HCT116 (cell line): ENCODE measurements around the gene CYB5R2. TPM values are rescaled to one million over a fixed set of nuclear protein-coding genes. Genes with fewer than 3 reads are reported as not detected.

Experiments used
- ATAC-seq: fragments of 200-7000 bp; cut with Tn5 transposase; 2 replicates; pipeline ENCODE4 v1.9.1; 2020; ENCODE audit warnings: mild to moderate bottlenecking, moderate library complexity
- BruUV-seq: library from RNA; stranded (reverse); fragments of 400-500 nt; replicated peaks from 2 replicates; lab custom pipeline; 2021; lab: Mats Ljungman, UMichigan
- CTCF ChIA-PET: fragments of 300-600 bp; sonication (Branson Sonifier 250); formaldehyde crosslinking; loops from one replicate; lab custom pipeline; 2021; ENCODE audit warnings: antibody characterized with exemption; lab: Charles Lee
- POLR2A ChIA-PET: fragments of 300-600, 350-600 bp; sonication (Branson Sonifier 250); formaldehyde crosslinking; loops from one replicate; lab custom pipeline; 2021; ENCODE audit warnings: antibody characterized with exemption; lab: Charles Lee
- RAD21 ChIA-PET, 2 experiments: fragments of 300-600 bp; sonication (Branson Sonifier 250); formaldehyde crosslinking; loops; one replicate each; lab custom pipeline; 2023; ENCODE audit warnings: low total read pairs in 2 of 2; ENCODE audit not compliant: uncharacterized antibody in 2 of 2, unreplicated experiment in 2 of 2, low non-redundant PET in 1 of 2; lab: Charles Lee
- DNase-seq: peaks from one replicate; pipeline ENCODE4 v3.0.0-alpha.2; 2010; ENCODE audit warnings: low read depth, low spot score
- H2AFZ ChIP-seq: fragments of 200-600 bp; shearing (Covaris generic), sonication (generic); 2 replicates; pipeline ENCODE4 v1.6.1; 2017; ENCODE audit warnings: low read depth, mixed run types, mixed read lengths, antibody characterized with exemption, low read length; ENCODE audit not compliant: poor library complexity, severe bottlenecking
- H3K27ac ChIP-seq: 2 replicates; pipeline ENCODE4 v1.5.1; 2012; ENCODE audit warnings: low read depth, low read length
- H3K27me3 ChIP-seq: fragments of 200-600 bp; sonication (generic); 2 replicates; pipeline ENCODE4 v1.6.1; 2016; ENCODE audit warnings: mixed run types, low read length, mixed read lengths; ENCODE audit not compliant: insufficient read depth
- H3K36me3 ChIP-seq, 2 experiments: fragments of 200-500 bp in 1 of 2; fragments of 200-600 bp in 1 of 2; sonication (Bioruptor generic) in 1 of 2; sonication (generic) in 1 of 2; 2 replicates each; pipeline versions ENCODE4 v1.5.1 to v1.6.1; 2014 to 2016; ENCODE audit warnings: low read length in 2 of 2, inconsistent platforms in 1 of 2, mixed read lengths in 1 of 2, mixed run types in 1 of 2; ENCODE audit not compliant: insufficient read depth in 2 of 2, control insufficient read depth in 1 of 2
- H3K4me1 ChIP-seq, 2 experiments: fragments of 200-600 bp in 1 of 2; sonication (generic) in 1 of 2; 2 replicates each; pipeline versions ENCODE4 v1.5.1 to v1.6.1; 2012 to 2017; ENCODE audit warnings: low read length in 2 of 2, inconsistent platforms in 1 of 2, mild to moderate bottlenecking in 1 of 2, mixed read lengths in 1 of 2, mixed run types in 1 of 2, moderate library complexity in 1 of 2; ENCODE audit not compliant: insufficient read depth in 2 of 2, control insufficient read depth in 1 of 2
- H3K4me2 ChIP-seq: fragments of 200-600 bp; sonication (generic); 2 replicates; pipeline ENCODE4 v1.6.1; 2017; ENCODE audit warnings: mixed run types, low read length, mixed read lengths
- H3K4me3 ChIP-seq, 2 experiments: fragments of 200-600 bp in 1 of 2; sonication (generic) in 1 of 2; replicated peaks in 1 of 2; 2 replicates each; pipeline ENCODE4 v1.5.1; 2011 to 2016; ENCODE audit warnings: low read length in 2 of 2, control low read depth in 1 of 2, low read depth in 1 of 2, mild to moderate bottlenecking in 1 of 2, mixed read lengths in 1 of 2, mixed run types in 1 of 2
- H3K79me2 ChIP-seq: fragments of 200-600 bp; sonication (generic); 2 replicates; pipeline ENCODE4 v1.6.1; 2017; ENCODE audit warnings: mild to moderate bottlenecking, mixed run types, low read length, moderate library complexity, mixed read lengths; ENCODE audit not compliant: insufficient read depth
- H3K9ac ChIP-seq: fragments of 200-600 bp; sonication (generic); 2 replicates; pipeline ENCODE4 v1.6.1; 2016; ENCODE audit warnings: low read length, mixed read lengths
- H3K9me2 ChIP-seq: fragments of 200-600 bp; sonication (generic), shearing (Covaris generic); 2 replicates; pipeline ENCODE4 v1.6.1; 2017; ENCODE audit warnings: mixed run types, mild to moderate bottlenecking, moderate library complexity; ENCODE audit not compliant: insufficient read depth
- H3K9me3 ChIP-seq, 2 experiments: fragments of 200-500 bp in 1 of 2; fragments of 200-600 bp in 1 of 2; sonication (Bioruptor generic) in 1 of 2; sonication (generic) in 1 of 2; 2 replicates each; pipeline ENCODE4 v1.6.1; 2014 to 2017; ENCODE audit warnings: low read length in 2 of 2, mixed read lengths in 2 of 2, inconsistent platforms in 1 of 2, low read depth in 1 of 2, mild to moderate bottlenecking in 1 of 2, mixed run types in 1 of 2, moderate library complexity in 1 of 2; ENCODE audit not compliant: control insufficient read depth in 1 of 2, insufficient read depth in 1 of 2
- H4K20me1 ChIP-seq: fragments of 200-600 bp; sonication (generic), shearing (Covaris generic); 2 replicates; pipeline ENCODE4 v1.6.1; 2017; ENCODE audit warnings: mixed run types, mild to moderate bottlenecking, moderate library complexity; ENCODE audit not compliant: insufficient read depth
- CBX3 ChIP-seq: IDR thresholded peaks from 2 replicates; pipeline ENCODE4 v1.6.1; 2012; ENCODE audit warnings: low read depth
- ELF1 ChIP-seq: IDR thresholded peaks from 2 replicates; pipeline ENCODE4 v1.6.1; 2012; ENCODE audit warnings: low read depth, borderline replicate concordance
- EZH2 ChIP-seq: fragments of 200-600 bp; sonication (generic); IDR thresholded peaks from 2 replicates; pipeline ENCODE4 v1.6.1; 2017; ENCODE audit warnings: antibody characterized with exemption, mixed run types
- POLR2A ChIP-seq: IDR thresholded peaks from 2 replicates; pipeline ENCODE4 v1.7.0; 2011; ENCODE audit warnings: borderline replicate concordance; ENCODE audit not compliant: insufficient read depth, insufficient read length; ENCODE audit errors: extremely low read depth
- RAD21 ChIP-seq: IDR thresholded peaks from 2 replicates; pipeline ENCODE4 v1.6.1; 2012; ENCODE audit warnings: low read depth, mild to moderate bottlenecking
- SIN3A ChIP-seq: IDR thresholded peaks from 2 replicates; pipeline ENCODE4 v1.6.1; 2012; ENCODE audit warnings: low read depth
- SP1 ChIP-seq: IDR thresholded peaks from 2 replicates; pipeline ENCODE4 v1.6.1; 2012; ENCODE audit warnings: low read depth
- ZBTB33 ChIP-seq: IDR thresholded peaks from 2 replicates; pipeline ENCODE4 v1.6.1; 2011; ENCODE audit warnings: mild to moderate bottlenecking, low read length, moderate library complexity; ENCODE audit not compliant: insufficient replicate concordance; ENCODE audit errors: extremely low read depth
- ZFX ChIP-seq: fragments of 450-650 bp; IDR thresholded peaks from 2 replicates; pipeline ENCODE4 v1.6.1; 2017
- ZNF274 ChIP-seq: fragments of 200-500 bp; sonication (Bioruptor generic); IDR thresholded peaks from 2 replicates; pipeline ENCODE4 v1.6.1; 2014; ENCODE audit warnings: mild to moderate bottlenecking, low read depth, low read length, inconsistent platforms
- intact Hi-C: fragments of 100-400 bp; cut with micrococcal nuclease; formaldehyde crosslinking; loops from 2 replicates; pipeline ENCODE4 v1.10.0; 2022
- total RNA-seq: library from RNA; stranded (reverse); gene quantifications from one replicate; pipeline ENCODE4 v1.2.1, GENCODE V29; 2021; ENCODE audit not compliant: unreplicated experiment
- TF ChIP-seq, protein P1 (sequence below): IDR thresholded peaks from 2 replicates; pipeline ENCODE4 v1.6.1; 2012

Gene CYB5R2
- total RNA-seq, 1 experiment from 2014 or later, result 14.4 TPM

DNA sequence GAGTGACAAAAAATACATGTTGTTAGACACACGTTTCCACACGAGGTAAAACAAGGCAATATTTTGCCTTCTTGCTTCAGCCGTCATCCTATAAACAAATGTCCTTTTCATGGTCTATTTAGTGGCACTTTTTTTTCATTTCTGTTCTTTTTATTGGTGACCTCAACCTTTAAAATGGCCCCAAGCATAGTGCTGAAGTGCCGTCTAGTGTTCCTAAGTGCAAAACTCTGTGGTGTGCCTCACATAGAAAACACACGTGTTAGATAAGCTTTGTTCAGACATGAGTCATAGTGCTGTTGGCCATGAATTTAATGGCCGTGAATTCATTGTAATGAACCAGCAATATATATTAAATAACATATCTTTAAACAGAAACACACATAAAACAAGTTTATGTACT is 17.3 kb upstream of the CYB5R2 start (continued):
- TF ChIP-seq ZBTB33 (no peak), ELF1 (no peak), CBX3 (no peak)

- no peak overlapping the region for H3K27ac ChIP-seq
- H3K27me3 ChIP-seq, result peaks cover 91% of the 10 kb centered on the region
- no peak overlapping the region for H3K4me2 ChIP-seq
- CTCF ChIA-PET, result interaction anchor here (1.0 kb wide), 1 partner anchor 24 kb away, joined by 3 read pairs; no protein-coding TSS in a partner anchor
- TF ChIP-seq, protein P1, sequence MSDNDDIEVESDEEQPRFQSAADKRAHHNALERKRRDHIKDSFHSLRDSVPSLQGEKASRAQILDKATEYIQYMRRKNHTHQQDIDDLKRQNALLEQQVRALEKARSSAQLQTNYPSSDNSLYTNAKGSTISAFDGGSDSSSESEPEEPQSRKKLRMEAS, result no peak
- no peak for TF ChIP-seq EZH2
- TF ChIP-seq ZNF274, result no peak
- TF ChIP-seq SIN3A, result no peak
- TF ChIP-seq RAD21, result no peak
- no peak for TF ChIP-seq SP1
- no peak for TF ChIP-seq POLR2A
- TF ChIP-seq ZFX, result no peak
- POLR2A ChIA-PET, result no interaction called here
- no TSS peak for BruUV-seq
- no peaks in the 10 kb centered on the region for H3K36me3 ChIP-seq
- RAD21 ChIA-PET, result interaction anchor here in 1 of 2 experiments (1.5 kb wide), 1 partner anchor 118 kb away, joined by 3 read pairs; no protein-coding TSS in a partner anchor
- intact Hi-C loops, result no loop called here
- no peak overlapping the region for H3K4me3 ChIP-seq
- H3K79me2 ChIP-seq, result no peaks in the 10 kb centered on the region
- H3K9me2 ChIP-seq, result no peaks in the 10 kb centered on the region
- H3K4me1 ChIP-seq, result no peaks in the 10 kb centered on the region
- H4K20me1 ChIP-seq, result no peaks in the 10 kb centered on the region
- no peaks in the 10 kb centered on the region for H3K9me3 ChIP-seq
- H3K9ac ChIP-seq, result no peak overlapping the region
- H2AFZ ChIP-seq, result no peak overlapping the region
- DNase-seq (no peak), ATAC-seq (no peak)
These were observed 15.9 kb upstream of the CYB5R2 start for GRCh38 chr11:7689239-7689638.
